Gastrocnemius medialis (tissue), 4 donors: Measurements from ENCODE around the gene BMPER. TPM values are rescaled to one million over a fixed set of nuclear protein-coding genes. Genes with fewer than 3 reads are reported as not detected.

ENCODE experiments used
- ATAC-seq, 2 donors: fragments of 150-250 bp; one replicate each; pipeline ENCODE4 v1.9.1; 2016
- DNase-seq, 2 donors: peaks; one replicate each; pipeline ENCODE4 v3.0.0-alpha.2; 2019
- H3K27ac ChIP-seq, 4 donors: fragments of 200-600 bp; sonication (generic); 1 replicate in 1 of 4; 2 replicates in 3 of 4; pipeline ENCODE4 v1.5.1; 2016 to 2018; ENCODE audit warnings: mild to moderate bottlenecking in 2 of 4, moderate library complexity in 1 of 4
- H3K27me3 ChIP-seq, 3 donors: fragments of 200-600 bp; sonication (generic) in 2 of 3; 1 replicate in 1 of 3; 2 replicates in 2 of 3; pipeline versions ENCODE4 v1.5.1 to v1.6.0; 2016 to 2019; ENCODE audit warnings: mild to moderate bottlenecking in 1 of 3, moderate library complexity in 1 of 3
- H3K36me3 ChIP-seq, 2 donors: fragments of 200-600 bp; sonication (generic) in 1 of 2; one replicate each; pipeline ENCODE4 v1.5.1; 2017 to 2018
- H3K4me1 ChIP-seq, 2 donors: fragments of 200-600 bp; sonication (generic) in 1 of 2; one replicate each; pipeline ENCODE4 v1.5.1; 2016 to 2017; ENCODE audit warnings: mild to moderate bottlenecking in 2 of 2
- H3K4me3 ChIP-seq, 4 donors: fragments of 200-600 bp; sonication (generic) in 3 of 4; 1 replicate in 1 of 4; 2 replicates in 3 of 4; pipeline ENCODE4 v1.5.1; 2016 to 2019; ENCODE audit warnings: mild to moderate bottlenecking in 2 of 4
- H3K9me3 ChIP-seq, 3 donors: fragments of 200-600 bp; sonication (generic) in 2 of 3; 1 replicate in 1 of 3; 2 replicates in 2 of 3; pipeline ENCODE4 v1.5.1; 2016 to 2019
- POLR2A ChIP-seq, 2 donors: fragments of 450-650 bp; IDR thresholded peaks; one replicate each; pipeline ENCODE4 v1.6.1; 2017; ENCODE audit warnings: antibody characterized with exemption in 2 of 2, mild to moderate bottlenecking in 2 of 2, moderate library complexity in 2 of 2
- in situ Hi-C, 4 donors: fragments of 200-750 bp; cut with MboI; loops; one replicate each; pipeline versions ENCODE4 v1.15.0 to v1.8.0; 2017; ENCODE audit warnings: low sequenced_read_pairs in 4 of 4
- intact Hi-C: fragments of 100-400 bp; cut with DNase I; formaldehyde crosslinking; loops from one replicate; pipeline ENCODE4 v1.15.1; 2023; ENCODE audit warnings: low total_unique reads
- total RNA-seq, 4 donors: library from RNA; depleted of rRNA; stranded (reverse); fragments of >200 nt; gene quantifications; one replicate each; pipeline versions ENCODE4 v1.1.0 to v1.2.3, GENCODE V29; 2016
- TF ChIP-seq, protein P1 (sequence below), 5 experiments: fragments of 450-650 bp in 3 of 5; fragments of 200-600 bp in 2 of 5; sonication (generic) in 2 of 5; IDR thresholded peaks in 4 of 5; conservative IDR thresholded peaks in 1 of 5; 1 replicate in 4 of 5; 2 replicates in 1 of 5; pipeline ENCODE4 v1.5.1; 2016 to 2019; ENCODE audit warnings: antibody characterized with exemption in 5 of 5, mild to moderate bottlenecking in 3 of 5, moderate library complexity in 3 of 5

BMPER gene
- total RNA-seq, 4 donors from 2014 or later, result 1.7 to 11.0 (median 4.5) TPM

- TF ChIP-seq, protein P1, sequence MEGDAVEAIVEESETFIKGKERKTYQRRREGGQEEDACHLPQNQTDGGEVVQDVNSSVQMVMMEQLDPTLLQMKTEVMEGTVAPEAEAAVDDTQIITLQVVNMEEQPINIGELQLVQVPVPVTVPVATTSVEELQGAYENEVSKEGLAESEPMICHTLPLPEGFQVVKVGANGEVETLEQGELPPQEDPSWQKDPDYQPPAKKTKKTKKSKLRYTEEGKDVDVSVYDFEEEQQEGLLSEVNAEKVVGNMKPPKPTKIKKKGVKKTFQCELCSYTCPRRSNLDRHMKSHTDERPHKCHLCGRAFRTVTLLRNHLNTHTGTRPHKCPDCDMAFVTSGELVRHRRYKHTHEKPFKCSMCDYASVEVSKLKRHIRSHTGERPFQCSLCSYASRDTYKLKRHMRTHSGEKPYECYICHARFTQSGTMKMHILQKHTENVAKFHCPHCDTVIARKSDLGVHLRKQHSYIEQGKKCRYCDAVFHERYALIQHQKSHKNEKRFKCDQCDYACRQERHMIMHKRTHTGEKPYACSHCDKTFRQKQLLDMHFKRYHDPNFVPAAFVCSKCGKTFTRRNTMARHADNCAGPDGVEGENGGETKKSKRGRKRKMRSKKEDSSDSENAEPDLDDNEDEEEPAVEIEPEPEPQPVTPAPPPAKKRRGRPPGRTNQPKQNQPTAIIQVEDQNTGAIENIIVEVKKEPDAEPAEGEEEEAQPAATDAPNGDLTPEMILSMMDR (IDR thresholded peaks at IDR 0.05 in 4 of 5, conservative IDR thresholded peaks at IDR 0.05 in 1 of 5), result no peak
- TF ChIP-seq POLR2A (IDR thresholded peaks at IDR 0.05), result no peak
- Histone ChIP-seq H3K36me3 (no peaks in the 10 kb centered on the region), H3K4me3 (no peak overlapping the region), H3K4me1 (peaks cover 11 to 22% of the 10 kb centered on the region in 2 donors), H3K27ac (peak overlapping the region; percentile 49 to 83 (median 54)), H3K27me3 (no peaks in the 10 kb centered on the region), H3K9me3 (no peaks in the 10 kb centered on the region)
- in situ Hi-C loops, result loop anchor here in 1 of 4 donors (25.0 kb wide), 1 partner anchor 176 kb away; no protein-coding TSS in a partner anchor
- intact Hi-C loops, result loop anchor here (1.0 kb wide), 1 partner anchor 40 kb away; no protein-coding TSS in a partner anchor
- ATAC-seq (peak; percentile 54 to 57), DNase-seq (peak; percentile 28 to 53)
Observed at GRCh38 chr7:34135924-34136323, 230.6 kb downstream of the BMPER start.

DNA sequence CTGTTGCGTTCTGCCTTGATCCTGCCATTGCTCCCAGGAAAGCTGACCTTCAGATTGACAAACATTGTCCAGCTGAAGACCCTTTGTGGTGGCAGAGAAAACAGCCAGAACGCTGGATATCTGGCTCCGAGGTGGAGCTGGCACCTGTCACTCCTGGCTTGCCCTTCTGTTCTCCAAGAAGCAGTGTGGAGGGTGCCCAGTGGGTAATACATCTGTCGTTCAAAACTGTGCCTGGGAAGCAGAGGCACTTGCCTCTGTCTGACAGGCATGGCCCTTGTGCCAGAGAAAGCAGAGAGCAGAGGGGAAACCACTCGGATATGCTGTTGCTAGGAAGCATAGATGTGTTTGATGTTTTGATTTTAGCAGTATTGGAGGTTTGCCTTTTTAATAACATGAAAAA lies 231.4 kb downstream of the BMPER start:
- DNase-seq, result peak in 1 of 2 donors; percentile 42
- peak overlapping the region; percentile 49 to 83 (median 54) for H3K27ac ChIP-seq
- intact Hi-C loops, result loop anchor here (1.0 kb wide), 1 partner anchor 40 kb away; no protein-coding TSS in a partner anchor

DNA sequence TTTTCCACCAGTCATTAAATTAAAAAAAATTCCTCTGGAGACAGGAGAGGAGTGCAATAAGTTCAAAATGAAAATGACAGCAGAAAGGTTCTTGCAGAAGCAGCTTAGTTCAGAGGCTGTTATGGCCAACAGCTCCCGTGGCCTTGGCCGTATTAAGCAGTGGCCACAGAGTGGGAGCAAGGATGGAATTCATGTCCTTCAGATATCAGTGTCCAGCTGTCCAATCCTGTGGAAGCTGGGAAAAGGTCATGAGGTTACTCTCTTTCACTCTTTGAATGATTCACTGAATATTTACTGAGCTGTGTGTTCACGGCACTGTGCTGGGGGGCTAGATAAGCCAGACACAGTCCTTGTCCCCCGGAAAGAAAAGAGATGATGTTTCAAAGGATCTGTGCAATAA lies 231.8 kb downstream of the BMPER start:
- no peak for ATAC-seq
- Histone ChIP-seq H3K9me3 (no peaks in the 10 kb centered on the region), H3K36me3 (no peaks in the 10 kb centered on the region), H3K4me1 (peaks cover 11 to 22% of the 10 kb centered on the region in 2 donors), H3K27ac (no peak overlapping the region), H3K4me3 (no peak overlapping the region), H3K27me3 (no peaks in the 10 kb centered on the region)
- intact Hi-C loops (no loop called here), in situ Hi-C loops (loop anchor here in 1 of 4 donors (25.0 kb wide), 1 partner anchor 175 kb away; no protein-coding TSS in a partner anchor)
- TF ChIP-seq POLR2A (IDR thresholded peaks at IDR 0.05), result no peak
- TF ChIP-seq, protein P1 (IDR thresholded peaks at IDR 0.05 in 4 of 5, conservative IDR thresholded peaks at IDR 0.05 in 1 of 5), result no peak
- DNase-seq, result no peak

More for the DNA sequence above, 231.4 kb downstream of the BMPER start:
- Histone ChIP-seq H3K36me3 (no peaks in the 10 kb centered on the region), H3K27me3 (no peaks in the 10 kb centered on the region), H3K4me3 (no peak overlapping the region), H3K9me3 (no peaks in the 10 kb centered on the region), H3K4me1 (peaks cover 11 to 22% of the 10 kb centered on the region in 2 donors)
- no peak for TF ChIP-seq POLR2A (IDR thresholded peaks at IDR 0.05)
- TF ChIP-seq, protein P1 (IDR thresholded peaks at IDR 0.05 in 4 of 5, conservative IDR thresholded peaks at IDR 0.05 in 1 of 5), result no peak
- in situ Hi-C loops, result loop anchor here in 1 of 4 donors (25.0 kb wide), 1 partner anchor 176 kb away; no protein-coding TSS in a partner anchor
- peak in 1 of 2 donors; percentile 47 for ATAC-seq

DNA sequence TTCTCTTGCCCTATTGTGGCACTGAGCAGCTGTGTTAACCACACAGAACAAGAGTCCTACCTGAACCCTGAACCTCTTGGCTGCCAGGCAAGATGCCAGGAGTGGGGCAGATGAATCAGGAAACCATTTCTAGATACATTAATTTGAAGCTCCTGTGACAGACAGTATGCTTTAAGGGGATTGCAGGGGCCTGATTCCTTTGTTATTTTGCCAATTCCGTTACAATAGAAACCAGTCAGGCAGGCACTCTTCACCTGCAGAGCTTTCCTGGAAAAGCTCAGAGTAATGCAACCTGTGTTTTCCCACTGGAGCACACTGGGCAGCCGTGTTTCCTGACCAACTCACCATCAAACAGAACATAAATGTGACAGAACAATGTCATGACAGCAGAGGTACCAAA lies 233.1 kb downstream of the BMPER start:
- Histone ChIP-seq H3K4me1 (peaks cover 11 to 22% of the 10 kb centered on the region in 2 donors), H3K4me3 (no peak overlapping the region), H3K36me3 (no peaks in the 10 kb centered on the region), H3K27me3 (no peaks in the 10 kb centered on the region), H3K27ac (no peak overlapping the region), H3K9me3 (no peaks in the 10 kb centered on the region)
- in situ Hi-C loops (loop anchor here in 1 of 4 donors (25.0 kb wide), 1 partner anchor 174 kb away; no protein-coding TSS in a partner anchor), intact Hi-C loops (no loop called here)
- ATAC-seq (no peak), DNase-seq (no peak)
- TF ChIP-seq POLR2A (IDR thresholded peaks at IDR 0.05), result no peak

GRCh38 chr7:34139086-34139485 lies 233.7 kb downstream of the BMPER start:
- Histone ChIP-seq H3K27ac (no peak overlapping the region), H3K36me3 (no peaks in the 10 kb centered on the region), H3K4me1 (peaks cover 11 to 20% of the 10 kb centered on the region in 2 donors), H3K4me3 (no peak overlapping the region), H3K9me3 (no peaks in the 10 kb centered on the region), H3K27me3 (no peaks in the 10 kb centered on the region)
- intact Hi-C loops, result no loop called here
- ATAC-seq (no peak), DNase-seq (no peak)
- in situ Hi-C loops, result loop anchor here in 1 of 4 donors (25.0 kb wide), 1 partner anchor 173 kb away; no protein-coding TSS in a partner anchor
- TF ChIP-seq, protein P1 (IDR thresholded peaks at IDR 0.05 in 4 of 5, conservative IDR thresholded peaks at IDR 0.05 in 1 of 5), result no peak
- no peak for TF ChIP-seq POLR2A (IDR thresholded peaks at IDR 0.05)
